ENCODE measurements around the gene FAM170B. TPM values are rescaled to one million over a fixed set of nuclear protein-coding genes. Genes with fewer than 3 reads are reported as not detected.

FAM170B gene
- total and polyA plus RNA-seq, 9 of the 15 experiments (the other 6 are each of a cell fraction or from before 2014, with no cell fraction given), result 0.11 to 0.21 TPM; not detected in 7

DNA sequence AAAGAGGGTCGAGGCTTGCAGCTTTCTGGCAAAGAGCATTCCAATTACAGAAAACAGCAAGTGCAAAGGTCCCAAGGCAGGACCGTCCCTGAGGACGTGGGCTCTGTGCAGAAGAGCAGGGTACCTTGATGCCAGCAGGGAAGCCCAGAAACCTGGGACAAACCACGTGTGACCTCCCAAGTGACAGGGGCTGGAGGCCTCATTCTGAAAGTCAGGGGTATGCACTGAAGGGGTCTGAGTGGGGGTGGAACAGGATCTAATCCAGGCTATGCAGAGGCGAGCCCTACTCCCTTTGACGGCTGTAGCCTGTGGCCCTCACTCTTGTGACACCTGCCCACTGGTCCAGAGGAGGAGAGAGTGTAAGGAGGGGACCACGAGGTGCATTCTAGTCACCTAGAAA is 31.4 kb upstream of the FAM170B start:
- intact Hi-C loops (cut with micrococcal nuclease), result loop anchor here (2.0 kb wide), 1 partner anchor 52 kb away; no protein-coding TSS in a partner anchor
- TF ChIP-seq, protein P1, sequence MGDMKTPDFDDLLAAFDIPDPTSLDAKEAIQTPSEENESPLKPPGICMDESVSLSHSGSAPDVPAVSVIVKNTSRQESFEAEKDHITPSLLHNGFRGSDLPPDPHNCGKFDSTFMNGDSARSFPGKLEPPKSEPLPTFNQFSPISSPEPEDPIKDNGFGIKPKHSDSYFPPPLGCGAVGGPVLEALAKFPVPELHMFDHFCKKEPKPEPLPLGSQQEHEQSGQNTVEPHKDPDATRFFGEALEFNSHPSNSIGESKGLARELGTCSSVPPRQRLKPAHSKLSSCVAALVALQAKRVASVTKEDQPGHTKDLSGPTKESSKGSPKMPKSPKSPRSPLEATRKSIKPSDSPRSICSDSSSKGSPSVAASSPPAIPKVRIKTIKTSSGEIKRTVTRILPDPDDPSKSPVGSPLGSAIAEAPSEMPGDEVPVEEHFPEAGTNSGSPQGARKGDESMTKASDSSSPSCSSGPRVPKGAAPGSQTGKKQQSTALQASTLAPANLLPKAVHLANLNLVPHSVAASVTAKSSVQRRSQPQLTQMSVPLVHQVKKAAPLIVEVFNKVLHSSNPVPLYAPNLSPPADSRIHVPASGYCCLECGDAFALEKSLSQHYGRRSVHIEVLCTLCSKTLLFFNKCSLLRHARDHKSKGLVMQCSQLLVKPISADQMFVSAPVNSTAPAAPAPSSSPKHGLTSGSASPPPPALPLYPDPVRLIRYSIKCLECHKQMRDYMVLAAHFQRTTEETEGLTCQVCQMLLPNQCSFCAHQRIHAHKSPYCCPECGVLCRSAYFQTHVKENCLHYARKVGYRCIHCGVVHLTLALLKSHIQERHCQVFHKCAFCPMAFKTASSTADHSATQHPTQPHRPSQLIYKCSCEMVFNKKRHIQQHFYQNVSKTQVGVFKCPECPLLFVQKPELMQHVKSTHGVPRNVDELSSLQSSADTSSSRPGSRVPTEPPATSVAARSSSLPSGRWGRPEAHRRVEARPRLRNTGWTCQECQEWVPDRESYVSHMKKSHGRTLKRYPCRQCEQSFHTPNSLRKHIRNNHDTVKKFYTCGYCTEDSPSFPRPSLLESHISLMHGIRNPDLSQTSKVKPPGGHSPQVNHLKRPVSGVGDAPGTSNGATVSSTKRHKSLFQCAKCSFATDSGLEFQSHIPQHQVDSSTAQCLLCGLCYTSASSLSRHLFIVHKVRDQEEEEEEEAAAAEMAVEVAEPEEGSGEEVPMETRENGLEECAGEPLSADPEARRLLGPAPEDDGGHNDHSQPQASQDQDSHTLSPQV (IDR thresholded peaks at IDR 0.05), result no peak
- TF ChIP-seq HDAC2 (IDR thresholded peaks at IDR 0.05), result no peak
- TF ChIP-seq, protein P2, sequence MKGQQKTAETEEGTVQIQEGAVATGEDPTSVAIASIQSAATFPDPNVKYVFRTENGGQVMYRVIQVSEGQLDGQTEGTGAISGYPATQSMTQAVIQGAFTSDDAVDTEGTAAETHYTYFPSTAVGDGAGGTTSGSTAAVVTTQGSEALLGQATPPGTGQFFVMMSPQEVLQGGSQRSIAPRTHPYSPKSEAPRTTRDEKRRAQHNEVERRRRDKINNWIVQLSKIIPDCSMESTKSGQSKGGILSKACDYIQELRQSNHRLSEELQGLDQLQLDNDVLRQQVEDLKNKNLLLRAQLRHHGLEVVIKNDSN (CRISPR knock-in tag; IDR thresholded peaks at IDR 0.05), result no peak
- TF ChIP-seq, protein P3, sequence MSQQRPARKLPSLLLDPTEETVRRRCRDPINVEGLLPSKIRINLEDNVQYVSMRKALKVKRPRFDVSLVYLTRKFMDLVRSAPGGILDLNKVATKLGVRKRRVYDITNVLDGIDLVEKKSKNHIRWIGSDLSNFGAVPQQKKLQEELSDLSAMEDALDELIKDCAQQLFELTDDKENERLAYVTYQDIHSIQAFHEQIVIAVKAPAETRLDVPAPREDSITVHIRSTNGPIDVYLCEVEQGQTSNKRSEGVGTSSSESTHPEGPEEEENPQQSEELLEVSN (IDR thresholded peaks at IDR 0.05; ENCODE audit: borderline replicate concordance in 1 of 2, extremely low read depth in 1 of 2, insufficient read depth in 1 of 2, insufficient read length in 1 of 2, low read depth in 1 of 2, low read length in 1 of 2, poor library complexity in 1 of 2, severe bottlenecking in 1 of 2), result peak in 1 of 2 experiments; percentile 4
- no peak for TF ChIP-seq ZNF696 (CRISPR knock-in tag; conservative IDR thresholded peaks at IDR 0.05)
- TF ChIP-seq FIP1L1 (IDR thresholded peaks at IDR 0.05; ENCODE audit: low read depth, low read length, poor library complexity, severe bottlenecking), result no peak
- no peak for TF ChIP-seq ZNF77 (CRISPR knock-in tag; IDR thresholded peaks at IDR 0.05)
- TF ChIP-seq CREB1 (IDR thresholded peaks at IDR 0.05), result no peak
- TF ChIP-seq CREB1 (CRISPR knock-in tag; IDR thresholded peaks at IDR 0.05), result 0 out of 2 replicates have a peak, but pooled peaks have one; percentile 34
- TF ChIP-seq BRF1 (IDR thresholded peaks at IDR 0.05; ENCODE audit: borderline replicate concordance, extremely low read depth, insufficient read length), result no peak
- TF ChIP-seq, protein P4, sequence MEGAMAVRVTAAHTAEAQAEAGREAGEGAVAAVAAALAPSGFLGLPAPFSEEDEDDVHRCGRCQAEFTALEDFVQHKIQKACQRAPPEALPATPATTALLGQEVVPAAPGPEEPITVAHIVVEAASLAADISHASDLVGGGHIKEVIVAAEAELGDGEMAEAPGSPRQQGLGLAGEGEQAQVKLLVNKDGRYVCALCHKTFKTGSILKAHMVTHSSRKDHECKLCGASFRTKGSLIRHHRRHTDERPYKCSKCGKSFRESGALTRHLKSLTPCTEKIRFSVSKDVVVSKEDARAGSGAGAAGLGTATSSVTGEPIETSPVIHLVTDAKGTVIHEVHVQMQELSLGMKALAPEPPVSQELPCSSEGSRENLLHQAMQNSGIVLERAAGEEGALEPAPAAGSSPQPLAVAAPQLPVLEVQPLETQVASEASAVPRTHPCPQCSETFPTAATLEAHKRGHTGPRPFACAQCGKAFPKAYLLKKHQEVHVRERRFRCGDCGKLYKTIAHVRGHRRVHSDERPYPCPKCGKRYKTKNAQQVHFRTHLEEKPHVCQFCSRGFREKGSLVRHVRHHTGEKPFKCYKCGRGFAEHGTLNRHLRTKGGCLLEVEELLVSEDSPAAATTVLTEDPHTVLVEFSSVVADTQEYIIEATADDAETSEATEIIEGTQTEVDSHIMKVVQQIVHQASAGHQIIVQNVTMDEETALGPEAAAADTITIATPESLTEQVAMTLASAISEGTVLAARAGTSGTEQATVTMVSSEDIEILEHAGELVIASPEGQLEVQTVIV (CRISPR knock-in tag; IDR thresholded peaks at IDR 0.05; ENCODE audit: borderline replicate concordance), result no peak

More for the DNA sequence above, 31.4 kb upstream of the FAM170B start:
- ATAC-seq, result no peak; the same call in 1 of the 3 replicates
- H4K20me1 ChIP-seq (replicated peaks; ENCODE audit: control insufficient read depth, insufficient read depth, low read length), result no peaks in the 10 kb centered on the region
- no TSS peak for BruUV-seq (replicated peaks)
- peak overlapping the region; percentile 65; the same call in 2 of the 3 replicates for H3K27ac ChIP-seq (ENCODE audit: extremely low read depth, low read depth, low read length)
- H3K27me3 ChIP-seq (ENCODE audit: control insufficient read depth in 2 of 2, insufficient read depth in 2 of 2, low read length in 2 of 2), result no peaks in the 10 kb centered on the region
- FAIRE-seq, result no peak
- H3K9ac ChIP-seq (ENCODE audit: insufficient read depth in 1 of 2, low read depth in 2 of 2, low read length in 2 of 2), result peak overlapping the region; percentile 26 to 40; a peak in 2 of 4 replicates
- no peaks in the 10 kb centered on the region for H3K9me3 ChIP-seq (replicated peaks; ENCODE audit: control insufficient read depth, insufficient read depth, low read depth, low read length)
- H3K4me2 ChIP-seq (ENCODE audit: insufficient read depth, low read length), result peak overlapping the region; percentile 70
- peaks cover 72 to 94% of the 10 kb centered on the region in 2 experiments for H3K4me1 ChIP-seq (replicated peaks in 1 of 2; ENCODE audit: control insufficient read depth in 2 of 2, insufficient read depth in 2 of 2, low read length in 2 of 2)
- H2AFZ ChIP-seq (ENCODE audit: low read depth, low read length), result peak overlapping the region; percentile 52; the same call in 1 of the 2 replicates
- in situ Hi-C loops (cut with MboI), result loop anchor here (5.0 kb wide), 1 partner anchor 178 kb away; no protein-coding TSS in a partner anchor
- CTCF ChIA-PET (ENCODE audit: low intra/inter-chr PET ratio), result no interaction called here
- peaks cover 22% of the 10 kb centered on the region; the same call in 1 of the 3 replicates for H3K79me2 ChIP-seq (ENCODE audit: control insufficient read depth, insufficient read depth, low read length)
- WGBS (ENCODE audit: insufficient coverage, low coverage, missing lambda C conversion rate), result 44% methylated on average over 7 of the region's 7 CpGs
- H3K36me3 ChIP-seq (ENCODE audit: control insufficient read depth, insufficient read depth, low read length), result peaks cover 74% of the 10 kb centered on the region
- no peak overlapping the region for H3K4me3 ChIP-seq
- peaks cover 5% of the 10 kb centered on the region for H3K9me1 ChIP-seq (ENCODE audit: control insufficient read depth, insufficient read depth, low read length)
- POLR2A ChIA-PET, result interaction anchor here (1.0 to 1.1 kb wide), 2 partner anchors 8 to 10 kb away, joined by 4 to 9 read pairs; no protein-coding TSS in a partner anchor
- no peak for DNase-seq (ENCODE audit: extremely low read depth in 1 of 4, low spot score in 3 of 4)

Data from K562 (cell line).